Activated CD4-positive, alpha-beta T cell treated with anti-CD3 and anti-CD28 coated beads for 4 hours (primary cell): ENCODE results near the gene EPHA4.

Experiments
- DNase-seq, 2 donors: peaks; one replicate each; pipeline ENCODE4 v3.0.0-alpha.2; 2020

Gene EPHA4

DNA sequence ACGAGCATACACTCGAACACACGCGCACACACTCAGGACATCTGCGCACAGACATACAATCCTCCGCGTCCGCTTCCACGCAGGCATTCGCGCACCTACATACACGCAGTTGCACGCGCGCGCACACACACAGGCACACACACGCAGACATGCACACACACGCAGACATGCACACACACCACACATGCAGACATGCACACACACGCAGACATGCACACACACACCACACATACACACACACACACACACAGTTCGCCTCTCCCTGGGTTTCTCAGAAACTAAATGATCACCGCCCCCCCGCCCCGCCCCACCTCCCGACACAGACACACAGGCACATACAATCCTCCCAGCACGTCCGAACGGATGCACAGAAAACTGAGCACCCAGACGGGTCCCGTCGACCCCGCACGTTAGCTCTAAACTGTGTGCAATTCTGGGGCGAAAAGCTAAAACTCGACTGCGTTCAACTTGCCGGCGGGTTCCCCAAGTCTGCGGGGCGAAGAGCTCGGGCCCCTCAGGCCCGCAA is 1.0 kb downstream of the EPHA4 start:
- peak; percentile 23 to 26 for DNase-seq

GRCh38 chr2:221570321-221570935 is 1.7 kb downstream of the EPHA4 start:
- DNase-seq = peak in 1 of 2 donors; percentile 9

- DNase-seq = no peak
These were observed 2.2 kb downstream of the EPHA4 start for GRCh38 chr2:221569871-221570270.

DNA sequence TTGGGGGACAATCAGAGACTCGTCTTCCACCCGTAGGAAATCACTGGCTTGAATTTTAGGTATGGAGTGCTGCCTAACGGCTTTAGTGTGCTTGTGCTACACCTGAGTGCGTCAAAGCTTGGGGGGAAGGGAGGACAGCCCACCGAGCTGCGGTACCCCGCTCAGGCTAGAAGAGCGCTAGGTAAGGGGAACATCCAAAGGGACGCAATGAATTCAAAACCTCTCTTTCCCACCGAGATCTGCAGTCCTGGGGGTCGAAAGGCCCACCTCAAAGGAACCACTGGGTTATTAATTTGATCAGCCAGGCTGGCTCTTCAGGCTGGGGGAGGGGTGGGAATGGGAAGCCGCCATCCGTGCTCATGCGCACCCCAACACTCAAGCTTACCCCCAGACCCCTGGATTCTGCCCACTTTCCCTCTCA is 2.7 kb downstream of the EPHA4 start:
- DNase-seq = no peak

GRCh38 chr2:221568299-221568698 is 3.8 kb downstream of the EPHA4 start:
- no peak for DNase-seq

DNA sequence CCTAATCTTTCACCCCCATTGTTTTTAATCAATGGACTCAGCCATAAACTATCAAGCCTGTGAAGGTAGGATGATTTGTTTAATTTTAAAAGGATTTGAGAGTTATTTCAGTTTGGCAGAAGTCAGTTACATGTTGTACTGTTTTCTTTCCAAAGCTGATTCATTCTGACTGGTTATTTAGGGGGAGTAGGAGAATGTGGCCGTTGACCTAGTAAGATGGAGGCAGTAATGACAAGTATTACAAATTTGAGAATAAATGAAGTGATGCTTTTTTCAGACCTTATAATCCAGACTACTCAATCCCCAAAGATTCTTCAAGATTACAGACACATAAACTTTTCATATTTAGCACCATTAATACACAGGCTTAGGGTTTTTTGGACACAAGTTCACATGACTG is 4.3 kb downstream of the EPHA4 start:
- no peak for DNase-seq

- DNase-seq = no peak
These were observed 4.8 kb downstream of the EPHA4 start for GRCh38 chr2:221567231-221567760.

- no peak for DNase-seq
These were observed 8.7 kb downstream of the EPHA4 start for GRCh38 chr2:221563270-221563985.

- DNase-seq = no peak
These were observed 9.9 kb downstream of the EPHA4 start for GRCh38 chr2:221562226-221562625.

- DNase-seq = no peak
These were observed 10.3 kb downstream of the EPHA4 start for GRCh38 chr2:221561770-221562169.

DNA sequence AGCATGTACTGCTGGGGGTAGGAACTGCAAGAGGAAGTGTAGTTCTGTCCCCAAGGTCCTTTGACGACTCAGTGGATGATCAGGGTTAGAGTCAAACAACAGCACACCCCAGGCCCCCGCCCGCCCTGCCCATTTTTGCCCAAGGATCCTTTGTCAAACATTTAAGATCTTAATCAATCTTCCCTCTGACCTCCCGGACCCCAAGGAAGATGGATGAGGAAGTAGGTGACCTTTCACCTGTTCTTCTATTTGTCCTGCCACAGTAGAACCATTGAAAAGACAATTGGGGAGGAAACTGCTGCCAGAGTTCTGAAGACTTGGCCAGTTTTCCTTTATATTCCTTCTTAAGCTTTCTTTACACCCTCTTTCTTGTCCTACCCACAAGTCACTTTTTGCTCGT is 12.1 kb downstream of the EPHA4 start:
- DNase-seq = no peak

DNA sequence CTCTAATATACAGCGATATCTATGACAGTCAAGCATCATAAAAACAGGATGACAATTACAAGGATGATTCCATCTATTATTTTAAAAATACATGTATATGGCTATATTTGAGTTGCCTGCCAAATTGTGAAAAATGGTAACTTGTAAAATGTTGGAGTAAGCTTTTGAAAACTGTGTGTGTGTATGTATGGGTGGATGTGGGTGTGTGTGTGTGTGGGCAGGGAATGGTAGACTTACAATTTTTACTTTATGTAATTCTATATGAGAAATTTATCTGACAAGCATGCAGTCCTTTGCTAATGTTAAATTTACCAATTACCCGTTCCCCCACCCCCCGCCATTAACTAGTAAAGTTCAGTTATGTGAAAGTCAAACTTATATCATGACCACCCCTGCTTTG is 14.0 kb downstream of the EPHA4 start:
- no peak for DNase-seq

- DNase-seq = no peak
These were observed 16.6 kb downstream of the EPHA4 start for GRCh38 chr2:221555494-221555846.

DNA sequence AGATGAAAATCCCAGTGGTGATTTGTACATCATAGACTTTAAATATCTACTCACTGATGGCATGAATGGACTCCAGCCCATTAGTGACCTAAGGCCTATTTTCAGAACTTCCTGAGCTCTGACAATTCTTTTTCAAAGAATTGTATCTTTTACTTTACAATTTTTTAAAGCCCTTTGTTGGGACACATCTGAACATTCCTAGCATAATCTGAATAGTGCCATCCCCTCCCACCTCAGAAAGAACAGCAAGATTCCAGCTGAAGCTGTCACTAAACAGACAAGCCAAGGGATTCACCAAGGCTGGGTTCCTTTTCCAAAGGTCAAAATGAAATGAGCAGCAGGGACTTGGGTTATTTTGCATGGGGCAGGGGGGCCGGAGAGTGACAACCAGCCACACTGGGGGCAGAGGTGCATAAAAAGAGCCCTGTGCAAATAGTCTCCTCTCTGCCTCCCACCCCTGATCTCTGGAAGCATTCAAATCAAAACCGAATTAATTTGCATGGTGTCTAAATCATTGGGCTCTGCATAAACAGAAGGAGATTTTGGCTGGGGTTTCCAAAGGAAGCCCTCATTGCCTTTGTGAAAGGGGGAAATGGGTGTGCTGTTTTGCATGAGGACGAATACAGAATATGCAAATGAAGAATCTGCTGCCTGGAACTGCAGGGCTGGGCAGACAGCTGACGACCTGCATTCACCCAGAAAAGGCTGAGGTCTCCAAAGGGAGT is 17.2 kb downstream of the EPHA4 start:
- no peak for DNase-seq

GRCh38 chr2:221553333-221553732 is 18.8 kb downstream of the EPHA4 start:
- no peak for DNase-seq

GRCh38 chr2:221552291-221552690 is 19.8 kb downstream of the EPHA4 start:
- DNase-seq = no peak

- no peak for DNase-seq
These were observed 20.2 kb downstream of the EPHA4 start for GRCh38 chr2:221551864-221552263.

GRCh38 chr2:221549143-221549542 is 23.0 kb downstream of the EPHA4 start:
- DNase-seq = no peak

GRCh38 chr2:221546505-221547225 is 25.4 kb downstream of the EPHA4 start:
- DNase-seq = no peak

- no peak for DNase-seq
These were observed 30.9 kb downstream of the EPHA4 start for GRCh38 chr2:221541131-221541735.

DNA sequence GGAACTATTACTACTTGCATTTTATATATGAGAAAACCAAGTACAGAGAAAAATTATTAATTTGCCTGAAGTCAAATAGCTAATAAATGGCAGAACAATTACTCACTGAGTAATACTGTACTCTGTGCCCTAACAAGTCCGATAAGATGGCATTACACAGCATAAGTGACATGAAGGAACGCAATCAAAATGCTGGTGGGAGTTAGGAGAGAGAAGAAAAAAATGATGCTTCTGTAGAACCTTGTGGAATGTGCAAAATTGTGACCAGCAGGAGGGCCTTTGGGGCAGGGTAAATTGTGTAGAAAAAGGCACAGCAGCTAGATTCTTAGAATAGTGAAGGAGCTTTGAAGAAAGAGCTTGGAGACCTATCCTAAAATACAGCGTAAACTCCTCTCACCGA is 32.9 kb downstream of the EPHA4 start:
- no peak for DNase-seq

DNA sequence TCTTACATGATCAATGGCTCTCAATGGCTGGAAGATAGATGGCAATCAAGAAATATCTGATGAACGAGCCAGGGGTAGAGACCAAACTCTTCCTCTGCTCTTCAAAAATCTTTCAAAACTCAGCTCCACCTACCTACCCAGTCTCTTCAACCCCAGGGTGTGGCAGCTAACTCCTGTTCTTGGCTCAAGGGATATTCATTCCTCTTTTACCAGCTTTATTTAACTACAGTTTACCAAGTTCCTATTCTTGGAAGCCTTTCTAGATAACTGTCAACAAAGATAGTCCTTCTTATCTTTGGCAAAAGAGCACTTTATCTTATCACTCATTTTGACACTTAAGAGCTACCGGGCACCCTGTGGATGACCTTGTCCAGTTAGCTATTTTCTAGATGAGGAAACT is 36.3 kb downstream of the EPHA4 start:
- no peak for DNase-seq

DNA sequence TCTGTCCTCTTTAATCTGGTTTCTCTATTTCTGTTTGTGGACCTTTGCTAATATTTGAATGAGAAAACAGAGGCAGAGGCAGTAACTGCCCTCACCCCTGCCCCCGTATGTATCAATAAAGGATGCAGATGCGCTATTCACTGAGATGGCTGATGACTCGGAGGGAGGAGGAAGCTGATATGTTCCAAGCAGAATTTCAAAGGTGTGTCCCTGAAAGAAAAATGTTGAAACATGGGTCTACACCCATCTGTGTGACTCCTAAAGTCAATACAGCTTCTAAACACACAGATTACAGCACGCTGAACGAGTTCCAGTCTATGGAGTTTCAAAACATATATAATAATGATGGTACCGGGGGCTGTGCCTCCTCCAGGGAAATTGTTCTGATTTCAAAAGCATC is 38.8 kb downstream of the EPHA4 start:
- DNase-seq = no peak
